Prostate gland (tissue), 2 donors: ENCODE results near the gene GALNT2. TPM values are rescaled to one million over a fixed set of nuclear protein-coding genes. Genes with fewer than 3 reads are reported as not detected.

Experiments used
- DNase-seq: peaks from one replicate; pipeline ENCODE4 v3.0.0-alpha.2; 2019; ENCODE audit warnings: low spot score
- H3K27ac ChIP-seq, 2 donors: fragments of 200-600 bp; sonication (generic); 2 replicates each; pipeline ENCODE4 v1.5.1; 2017 to 2019
- H3K27me3 ChIP-seq: fragments of 200-600 bp; sonication (generic); replicated peaks from 2 replicates; pipeline ENCODE4 v1.5.1; 2019; ENCODE audit not compliant: insufficient read depth
- H3K36me3 ChIP-seq, 2 donors: fragments of 200-600 bp; sonication (generic); 1 replicate in 1 of 2; 2 replicates in 1 of 2; pipeline versions ENCODE4 v1.5.1 to v1.8.1; 2017 to 2019
- H3K4me1 ChIP-seq: fragments of 200-600 bp; sonication (generic); replicated peaks from 2 replicates; pipeline ENCODE4 v1.5.1; 2019
- H3K4me3 ChIP-seq, 2 donors: fragments of 200-600 bp; sonication (generic); 2 replicates each; pipeline ENCODE4 v1.5.1; 2017 to 2019
- H3K9me3 ChIP-seq: fragments of 200-600 bp; sonication (generic); 2 replicates; pipeline ENCODE4 v1.5.1; 2017
- CTCF ChIP-seq, 4 experiments: fragments of 200-600 bp in 2 of 4; fragments of 450-650 bp in 2 of 4; sonication (generic) in 2 of 4; IDR thresholded peaks; 1 replicate in 3 of 4; 2 replicates in 1 of 4; pipeline ENCODE4 v1.5.1; 2016 to 2019; ENCODE audit warnings: antibody characterized with exemption in 4 of 4, mild to moderate bottlenecking in 2 of 4, moderate library complexity in 2 of 4
- POLR2A ChIP-seq: fragments of 450-650 bp; IDR thresholded peaks from one replicate; pipeline ENCODE4 v1.6.1; 2016; ENCODE audit warnings: antibody characterized with exemption, mild to moderate bottlenecking
- POLR2AphosphoS5 ChIP-seq: sonication (generic); formaldehyde crosslinking; IDR thresholded peaks from one replicate; pipeline ENCODE4 v1.6.1; 2017; ENCODE audit warnings: antibody characterized with exemption
- WGBS: methylation state at CpG from one replicate; pipeline ENCODE4 v1.1.5; 2018; 5-methylcytosine and 5-hydroxymethylcytosine counted together
- intact Hi-C: fragments of 100-400 bp; cut with DNase I; formaldehyde crosslinking; loops from one replicate; pipeline ENCODE4 v1.14.2; 2022
- total RNA-seq, 2 donors: library from RNA; depleted of rRNA; stranded (reverse); fragments of >200 nt; gene quantifications; one replicate each; pipeline ENCODE4 v1.1.0, GENCODE V29; 2016

GALNT2 gene
- total RNA-seq, 2 donors from 2014 or later = 34.1 to 125 TPM

GRCh38 chr1:230056098-230056497 is 10.9 kb upstream of the GALNT2 start:
- Histone ChIP-seq H3K27ac (no peak overlapping the region), H3K4me1 (no peaks in the 10 kb centered on the region), H3K27me3 (no peaks in the 10 kb centered on the region), H3K4me3 (no peak overlapping the region), H3K36me3 (no peaks in the 10 kb centered on the region), H3K9me3 (no peaks in the 10 kb centered on the region)
- no peak for TF ChIP-seq POLR2AphosphoS5
- TF ChIP-seq POLR2A = no peak
- TF ChIP-seq CTCF (IDR thresholded peaks at IDR 0.05) = no peak
- intact Hi-C loops = no loop called here
- 88% methylated on average over 1 of the region's 1 CpG for WGBS
- no peak for DNase-seq

- no peaks in the 10 kb centered on the region for H3K4me1 ChIP-seq
- DNase-seq = no peak
- no peak for TF ChIP-seq POLR2A
- TF ChIP-seq POLR2AphosphoS5 = no peak
- no peak for TF ChIP-seq CTCF (IDR thresholded peaks at IDR 0.05)
- H3K9me3 ChIP-seq = no peaks in the 10 kb centered on the region
- no peaks in the 10 kb centered on the region for H3K36me3 ChIP-seq
- WGBS = 79% methylated on average over 4 of the region's 4 CpGs
- intact Hi-C loops = no loop called here
- H3K27ac ChIP-seq = no peak overlapping the region
- no peaks in the 10 kb centered on the region for H3K27me3 ChIP-seq
- no peak overlapping the region for H3K4me3 ChIP-seq
These were observed 9.9 kb upstream of the GALNT2 start for GRCh38 chr1:230057100-230057499.

- intact Hi-C loops = no loop called here
- Histone ChIP-seq H3K36me3 (no peaks in the 10 kb centered on the region), H3K27me3 (no peaks in the 10 kb centered on the region), H3K4me1 (no peaks in the 10 kb centered on the region), H3K9me3 (no peaks in the 10 kb centered on the region), H3K4me3 (no peak overlapping the region), H3K27ac (no peak overlapping the region)
- TF ChIP-seq POLR2A (no peak), POLR2AphosphoS5 (no peak)
- DNase-seq = no peak
- WGBS = 81% methylated on average over 24 of the region's 24 CpGs
These were observed 9.1 kb upstream of the GALNT2 start for GRCh38 chr1:230057681-230058565.

- no peak for DNase-seq
- intact Hi-C loops = no loop called here
- H3K9me3 ChIP-seq = no peaks in the 10 kb centered on the region
- 88% methylated on average over 5 of the region's 5 CpGs for WGBS
- H3K36me3 ChIP-seq = no peaks in the 10 kb centered on the region
- no peak overlapping the region for H3K4me3 ChIP-seq
- no peak overlapping the region for H3K27ac ChIP-seq
- TF ChIP-seq CTCF (IDR thresholded peaks at IDR 0.05) (no peak), POLR2A (no peak), POLR2AphosphoS5 (no peak)
- H3K4me1 ChIP-seq = no peaks in the 10 kb centered on the region
- no peaks in the 10 kb centered on the region for H3K27me3 ChIP-seq
These were observed 8.4 kb upstream of the GALNT2 start for GRCh38 chr1:230058626-230059025.

GRCh38 chr1:230061801-230062200 is 5.2 kb upstream of the GALNT2 start:
- H3K27ac ChIP-seq = no peak overlapping the region
- intact Hi-C loops = no loop called here
- TF ChIP-seq CTCF (IDR thresholded peaks at IDR 0.05) (no peak), POLR2A (no peak), POLR2AphosphoS5 (no peak)
- 91% methylated on average over 4 of the region's 4 CpGs for WGBS
- no peaks in the 10 kb centered on the region for H3K36me3 ChIP-seq
- no peak for DNase-seq
- no peaks in the 10 kb centered on the region for H3K27me3 ChIP-seq
- no peak overlapping the region for H3K4me3 ChIP-seq
- H3K4me1 ChIP-seq = no peaks in the 10 kb centered on the region
- H3K9me3 ChIP-seq = no peaks in the 10 kb centered on the region
